Right hindlimb (tissue), 1 donor: ENCODE measurements around the gene GCC2.
"Not testable (repeated sequence)": the region's sequence is repeated elsewhere in the genome, so short reads cannot be mapped to it uniquely, and the experiment has no call there.

Source experiments
- DNase-seq: peaks from one replicate; pipeline ENCODE4 v3.0.0-alpha.2; 2018

GCC2 gene

DNA sequence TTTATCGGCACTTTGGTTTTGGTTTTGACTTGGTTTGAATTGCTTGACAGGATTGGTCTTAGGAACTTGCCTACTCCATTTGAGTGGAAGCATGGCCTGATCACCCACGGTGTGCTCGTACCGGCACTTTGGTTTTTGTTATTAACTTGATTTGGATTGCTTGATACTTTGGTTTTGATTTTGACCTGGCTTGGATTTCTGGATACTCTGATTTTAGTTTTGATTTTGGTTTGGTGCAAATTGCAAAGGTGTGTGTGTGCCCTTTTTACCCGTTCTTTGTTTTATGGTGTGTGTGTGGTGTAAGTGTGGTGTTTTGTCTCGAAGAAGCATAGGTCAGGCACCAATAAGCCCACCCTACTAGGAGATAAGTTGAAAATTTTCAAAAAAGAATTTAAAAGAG is 75.7 kb downstream of the GCC2 start:
- DNase-seq = not testable (repeated sequence)

DNA sequence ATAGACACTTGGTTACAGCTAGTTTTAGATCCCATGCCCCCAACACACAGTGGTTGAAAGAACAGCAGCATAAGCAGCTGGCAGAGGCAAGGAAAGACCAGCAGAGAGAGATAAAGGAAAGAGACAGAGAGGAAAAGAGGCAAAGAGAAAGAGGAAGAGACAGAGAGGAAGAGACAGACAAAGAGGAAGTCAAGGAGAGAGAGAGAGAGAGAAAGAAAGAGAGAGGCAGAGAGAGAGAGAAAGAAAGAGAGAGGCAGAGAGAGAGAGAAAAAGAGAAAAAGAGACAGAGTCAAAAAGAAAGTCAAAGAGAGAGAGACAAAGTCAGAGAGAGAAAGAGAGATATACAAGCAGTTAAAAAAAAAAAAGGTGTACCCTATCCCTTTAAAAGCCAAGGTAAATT is 76.3 kb downstream of the GCC2 start:
- DNase-seq = not testable (repeated sequence)

DNA sequence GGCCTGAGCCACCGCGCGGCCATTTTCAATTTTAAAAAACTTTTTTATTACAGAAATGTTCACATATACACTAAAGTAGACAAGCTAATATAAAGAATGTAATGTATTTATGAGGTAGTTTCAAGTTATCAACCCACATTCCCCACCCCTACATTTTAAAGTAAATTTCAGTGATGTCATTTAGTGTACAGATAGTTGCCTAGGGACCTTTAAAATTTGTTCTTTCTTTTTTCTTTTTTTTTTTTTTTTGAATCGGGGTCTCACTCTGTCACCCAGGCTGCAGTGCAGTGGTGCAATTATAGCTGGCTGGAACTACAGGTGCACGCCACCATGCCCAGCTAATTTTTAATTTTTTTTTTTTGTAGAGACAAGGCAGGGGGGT is 82.7 kb downstream of the GCC2 start:
- no peak for DNase-seq

DNA sequence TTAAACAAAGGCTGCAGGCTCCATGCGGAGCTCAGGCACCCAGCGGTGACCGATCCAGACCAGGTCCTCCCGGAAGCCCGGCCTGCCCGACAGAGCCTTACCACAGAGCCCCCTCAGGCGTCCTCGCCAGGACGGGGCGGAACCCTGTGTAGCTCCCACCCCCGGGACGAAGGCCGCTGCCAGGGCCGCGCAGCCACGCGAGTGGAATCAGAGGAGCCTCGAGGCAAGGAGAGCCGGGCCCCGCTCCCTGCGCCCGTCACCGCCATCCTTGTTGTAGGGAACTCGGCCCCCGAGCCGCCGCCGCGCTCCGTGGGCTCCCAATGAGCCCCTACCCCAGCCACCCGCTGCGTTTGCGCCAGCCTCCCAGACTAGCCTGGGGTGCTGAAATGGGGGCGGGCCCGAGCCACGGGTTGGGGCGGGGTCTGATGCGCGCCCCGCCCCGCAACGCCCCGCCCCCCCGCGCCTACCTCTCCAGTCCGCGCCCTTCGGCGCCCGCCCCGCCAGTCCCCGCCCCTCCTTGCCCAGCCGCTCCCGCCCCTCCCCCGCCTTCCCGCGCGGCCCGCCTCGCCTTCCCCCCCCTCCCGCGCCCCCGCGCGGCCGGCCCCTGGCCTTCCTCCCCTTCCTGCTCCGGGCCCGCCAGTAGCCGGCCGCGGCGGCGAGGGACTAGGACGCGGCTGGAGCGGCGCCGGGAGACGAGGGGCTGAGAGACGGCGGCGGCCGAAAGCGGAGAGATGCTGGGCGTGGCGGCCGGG is 85.0 kb downstream of the GCC2 start, which contains the start of gene LIMS1:
Gene LIMS1 (plus strand): TSS at position 639 of the 752 bp plus-strand sequence. CDS start 93 bp downstream, at position 732.
- peak; percentile 95 for DNase-seq

DNA sequence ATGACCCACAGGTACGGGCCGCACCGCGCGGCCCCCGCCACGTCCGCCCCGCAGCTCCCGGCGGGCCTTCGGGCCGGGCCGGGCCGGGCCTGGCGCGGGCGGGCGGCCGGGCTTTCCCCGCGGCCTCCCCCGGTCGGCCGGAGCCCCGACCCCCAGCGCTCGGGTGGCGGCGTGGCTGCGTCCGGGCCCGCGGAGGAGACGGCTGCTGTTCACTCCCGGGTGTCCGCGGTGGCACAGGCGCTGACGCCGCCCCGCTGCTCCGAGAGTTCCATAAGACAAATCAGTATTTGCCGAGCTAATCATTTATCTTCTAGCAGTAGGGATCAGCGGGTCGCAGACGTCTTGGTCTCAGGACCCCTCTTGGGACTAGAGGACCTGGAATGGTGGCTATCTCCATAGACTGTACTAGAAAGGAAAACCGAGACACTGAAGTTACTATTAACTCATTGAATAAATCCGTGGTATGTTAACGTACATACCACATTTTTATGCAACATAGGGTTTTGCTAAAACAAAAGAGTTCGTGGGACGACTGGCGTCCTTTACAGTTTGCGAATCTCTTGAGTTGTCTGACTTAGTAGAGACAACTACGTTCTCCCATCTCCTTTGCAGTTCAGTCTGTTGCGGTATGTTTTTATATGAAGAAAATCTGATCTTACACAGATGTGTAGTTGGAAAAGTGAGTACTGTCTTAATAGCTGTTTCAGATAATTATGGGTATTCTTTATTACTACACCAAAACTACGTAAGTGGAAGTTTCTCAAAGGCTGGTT is 85.8 kb downstream of the GCC2 start:
- DNase-seq = peak; percentile 57

DNA sequence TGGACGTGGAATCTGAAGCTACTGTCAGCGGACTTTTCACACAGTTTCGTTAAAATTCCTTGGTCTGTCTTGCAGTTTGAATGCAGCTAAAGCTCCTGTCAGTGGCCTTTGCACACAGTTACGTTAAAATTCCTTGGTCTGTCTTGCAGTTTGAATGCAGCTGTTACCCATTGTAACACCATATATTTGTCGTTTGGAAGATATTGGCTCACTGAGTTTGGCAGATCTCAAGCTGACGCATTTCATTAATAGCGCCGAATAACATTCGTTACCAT is 86.3 kb downstream of the GCC2 start:
- DNase-seq = no peak

DNA sequence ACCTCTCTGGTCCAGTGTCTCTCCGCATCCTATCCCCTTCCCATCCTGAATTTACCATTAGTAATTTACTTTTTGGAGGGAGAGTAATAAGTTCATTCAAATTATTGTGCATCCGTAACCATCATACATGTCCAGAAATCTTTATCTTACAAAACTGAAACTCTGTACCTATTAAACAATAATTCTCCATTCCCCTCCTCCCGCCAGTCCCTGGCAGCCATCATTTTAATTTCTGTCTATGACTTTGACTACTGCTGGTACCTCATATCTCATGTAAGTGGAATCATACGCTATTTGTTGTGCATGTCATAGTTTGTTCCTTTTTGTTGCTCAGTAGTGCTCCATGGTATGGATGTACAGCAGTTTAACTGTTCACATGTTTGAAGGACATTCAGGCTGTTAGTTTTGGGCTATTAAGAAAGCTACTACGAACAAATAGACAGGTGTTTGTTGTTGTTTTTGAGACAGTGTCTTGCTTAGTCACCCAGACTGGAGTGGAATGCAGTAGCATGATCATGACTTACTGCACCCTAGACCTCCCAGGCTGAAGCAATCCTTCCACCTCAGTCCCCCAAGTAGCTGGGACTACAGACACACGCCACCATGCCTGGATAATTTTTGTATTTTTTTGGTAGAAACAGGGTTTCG is 87.3 kb downstream of the GCC2 start:
- no peak for DNase-seq

DNA sequence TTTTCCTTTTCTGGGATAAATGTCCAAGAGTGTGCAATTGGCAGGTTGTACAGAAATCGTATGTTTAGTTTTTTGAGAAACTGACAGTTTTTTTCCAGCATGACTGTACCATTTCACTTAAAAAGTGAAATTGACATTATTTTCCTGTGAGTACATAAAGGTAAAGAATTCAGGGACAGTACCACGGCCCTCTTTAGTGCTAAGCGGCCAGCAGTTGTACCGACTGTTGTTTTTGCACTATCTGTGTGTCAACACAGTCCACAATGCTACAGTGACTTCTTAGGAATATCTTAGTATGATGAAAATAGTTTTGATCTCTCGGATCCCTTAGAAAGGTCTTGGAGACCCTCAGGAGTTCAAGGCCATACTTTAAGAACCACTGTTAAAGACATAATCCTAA is 87.9 kb downstream of the GCC2 start:
- DNase-seq = no peak

DNA sequence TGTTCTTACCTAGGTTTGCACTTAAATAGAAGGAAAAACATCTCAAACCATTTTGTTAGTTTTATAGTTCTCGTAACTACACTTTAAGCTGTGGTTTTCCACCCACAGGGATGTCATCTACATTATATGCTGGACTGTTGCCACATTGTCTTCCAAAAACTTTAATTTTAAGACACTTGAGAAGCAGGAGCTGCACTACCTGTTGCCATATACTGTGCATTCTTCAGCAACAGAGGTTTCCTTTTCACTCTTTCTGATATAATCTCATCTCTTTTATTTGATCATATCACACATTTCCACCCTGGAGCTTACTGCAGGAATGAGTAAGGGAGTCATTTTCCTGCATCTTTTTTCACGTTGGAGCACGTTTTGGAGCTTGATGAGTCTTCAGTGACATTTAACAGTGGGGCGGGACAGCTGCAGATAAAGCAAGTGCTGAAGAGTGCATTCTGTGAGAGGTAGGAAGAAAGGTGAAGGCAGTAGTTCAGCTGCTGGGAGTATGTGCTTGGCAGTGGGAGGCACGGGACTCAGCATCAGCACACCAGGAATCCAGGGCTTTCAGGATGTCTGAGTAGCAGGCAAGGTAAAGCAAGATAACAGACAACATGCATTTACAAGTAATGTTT is 89.1 kb downstream of the GCC2 start:
- DNase-seq = no peak

DNA sequence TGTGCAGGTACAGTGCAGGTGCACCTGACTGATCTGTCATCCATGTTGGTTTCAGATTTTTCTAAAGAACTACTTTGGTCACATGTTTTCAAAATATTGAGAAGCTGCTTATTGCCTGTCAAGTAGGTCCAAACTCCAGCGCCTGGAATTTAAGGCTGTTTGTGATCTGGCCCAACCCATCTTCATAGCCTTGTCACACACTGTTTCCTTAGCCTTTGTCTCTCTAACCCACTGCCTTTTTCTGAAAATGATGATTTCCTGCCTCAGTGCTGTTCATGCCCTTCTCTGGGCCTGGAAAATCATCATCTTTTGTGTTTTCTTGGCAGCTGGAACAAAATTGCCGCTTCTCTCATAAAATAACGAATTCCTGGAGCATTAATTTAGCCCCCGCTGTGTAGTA is 92.4 kb downstream of the GCC2 start:
- no peak for DNase-seq

DNA sequence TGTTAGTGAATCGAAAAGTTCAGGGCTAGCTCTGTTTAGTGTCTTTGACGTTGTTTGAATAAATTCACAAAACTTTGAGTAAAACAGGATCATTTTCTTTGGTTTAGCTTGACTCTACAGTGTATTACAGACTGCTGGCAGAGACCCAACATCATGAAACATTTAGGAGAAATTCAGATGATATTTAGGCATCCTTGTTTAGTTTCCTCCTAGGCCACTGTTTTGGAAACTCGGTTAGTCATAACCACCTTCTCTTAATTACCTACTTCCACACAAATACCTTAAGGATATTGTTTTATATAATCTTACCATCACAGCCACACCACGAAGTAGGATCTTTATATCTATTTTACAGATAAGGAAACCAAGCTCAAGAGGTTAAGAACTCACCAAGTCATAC is 93.1 kb downstream of the GCC2 start:
- no peak for DNase-seq

DNA sequence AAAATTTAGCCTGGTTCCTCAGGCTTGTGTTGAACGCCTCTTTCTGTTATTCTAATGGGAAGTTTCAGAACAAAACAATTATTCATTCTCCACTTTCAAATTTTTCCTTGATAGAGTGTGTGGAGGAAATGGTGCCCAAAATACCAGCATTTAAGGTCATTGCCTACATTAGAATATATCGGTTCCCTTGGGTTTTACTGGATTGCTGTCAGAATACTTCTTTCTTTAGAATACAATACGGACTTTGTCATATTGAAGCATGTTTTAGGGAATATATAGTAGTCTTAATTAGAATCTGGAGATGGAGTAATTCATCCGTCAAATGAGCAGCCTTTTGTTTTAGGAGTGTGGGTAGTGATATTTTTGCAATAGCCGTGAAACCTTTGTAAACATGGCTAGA is 98.6 kb downstream of the GCC2 start:
- no peak for DNase-seq

DNA sequence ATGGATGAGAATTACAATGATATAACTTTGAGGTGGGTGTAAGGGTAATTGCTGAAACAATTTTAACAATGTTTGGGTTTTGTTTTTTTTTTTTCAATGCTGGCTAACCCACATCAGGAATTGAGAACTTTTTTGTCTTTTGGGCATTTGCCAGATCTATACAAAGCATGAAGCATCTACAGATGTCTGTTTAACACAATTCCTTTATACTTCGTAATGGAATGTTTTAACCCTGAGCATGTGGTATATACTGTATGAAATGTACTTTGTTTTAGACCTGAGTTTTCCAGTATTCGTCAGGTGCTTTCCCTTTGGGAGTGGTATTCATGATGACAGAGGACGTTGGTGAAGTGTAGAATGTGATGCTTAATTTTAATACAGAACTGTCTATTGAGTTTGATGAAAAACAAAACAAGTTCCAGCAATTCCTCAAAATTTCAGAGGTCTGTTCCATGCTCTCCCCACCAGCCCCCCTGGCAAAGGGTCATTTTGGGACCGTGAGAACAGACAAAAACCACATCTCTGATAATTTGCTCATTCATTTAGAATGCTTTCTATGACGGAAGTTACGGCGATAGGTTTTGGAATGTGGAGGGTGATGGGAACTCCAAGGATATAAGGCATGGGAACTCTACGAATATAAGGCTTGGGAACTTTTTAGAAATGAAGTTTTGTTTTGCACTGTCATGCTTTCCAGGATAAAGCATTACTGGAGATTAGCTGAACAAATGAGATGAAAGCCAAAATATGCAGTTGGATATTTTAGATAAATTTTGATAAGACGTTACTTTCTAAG is 99.4 kb downstream of the GCC2 start:
- no peak for DNase-seq

DNA sequence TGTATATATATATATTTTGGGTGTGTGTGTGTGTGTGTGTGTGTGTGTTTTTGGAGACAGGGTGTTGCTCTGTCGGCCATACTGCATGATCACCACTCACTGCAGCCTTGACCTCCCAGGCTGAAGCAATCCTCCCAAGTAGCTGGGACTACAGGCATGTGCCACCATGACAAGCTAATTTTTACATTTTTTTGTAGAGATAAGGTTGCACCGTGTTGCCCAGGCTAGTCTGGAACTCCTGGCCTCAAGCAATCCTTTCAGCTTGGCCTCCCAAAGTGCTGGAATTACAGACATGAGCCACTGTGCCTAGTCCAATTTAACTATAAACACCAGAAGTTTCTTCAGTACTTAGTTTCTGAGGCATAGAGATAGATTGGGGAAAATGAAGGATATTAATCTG is 103.6 kb downstream of the GCC2 start:
- no peak for DNase-seq

DNA sequence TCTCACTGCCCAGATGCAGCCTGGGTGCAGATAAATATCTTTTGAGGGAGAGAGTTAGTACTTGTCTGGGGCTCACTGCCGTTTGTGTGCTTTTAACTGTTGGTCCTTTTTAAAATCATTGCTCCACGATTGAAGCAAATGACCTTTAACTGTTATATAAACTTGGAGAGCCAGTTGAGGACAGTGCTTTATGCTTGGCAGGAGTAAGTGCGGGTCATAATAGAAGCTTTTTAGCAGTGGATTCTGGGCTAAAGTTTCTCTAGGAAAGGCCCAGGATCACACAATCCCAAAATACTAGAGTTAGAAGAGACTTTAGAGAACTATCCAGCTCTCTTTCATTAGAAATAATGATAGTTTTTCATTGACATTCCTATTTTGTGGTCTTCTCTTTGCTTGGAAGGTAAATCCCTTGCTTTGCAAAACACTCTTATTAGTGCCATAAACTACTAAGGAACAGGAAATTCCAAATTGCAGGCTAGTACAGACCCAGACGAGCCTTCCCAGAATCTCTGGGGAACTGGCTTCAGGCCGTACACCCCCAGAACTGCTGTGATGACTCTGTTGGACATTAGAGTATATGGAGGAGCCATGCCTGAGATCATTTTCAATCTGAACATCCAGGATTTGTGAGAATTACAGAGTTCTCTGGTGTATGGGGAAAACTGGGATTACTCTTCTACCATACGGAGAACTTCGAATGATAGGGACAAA is 104.4 kb downstream of the GCC2 start:
- DNase-seq = no peak

DNA sequence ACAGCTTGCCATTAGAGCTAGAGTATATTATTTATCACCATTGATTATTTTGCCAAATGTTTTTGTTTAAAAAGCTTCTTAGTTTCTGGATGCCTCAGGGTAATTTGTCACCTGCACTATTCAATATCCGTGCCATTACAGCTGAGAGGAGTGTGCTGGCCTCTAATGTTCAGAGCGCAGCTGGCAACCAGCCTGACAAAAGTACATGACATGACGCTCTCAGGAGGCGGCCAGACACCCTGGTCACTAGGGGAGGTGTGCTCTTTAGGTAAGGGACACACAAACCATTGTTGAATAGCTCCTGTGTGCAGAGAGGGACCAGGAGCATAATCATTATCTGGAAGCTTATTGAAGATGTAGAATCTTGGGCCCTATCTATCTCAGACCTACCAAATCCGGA is 105.5 kb downstream of the GCC2 start:
- no peak for DNase-seq

DNA sequence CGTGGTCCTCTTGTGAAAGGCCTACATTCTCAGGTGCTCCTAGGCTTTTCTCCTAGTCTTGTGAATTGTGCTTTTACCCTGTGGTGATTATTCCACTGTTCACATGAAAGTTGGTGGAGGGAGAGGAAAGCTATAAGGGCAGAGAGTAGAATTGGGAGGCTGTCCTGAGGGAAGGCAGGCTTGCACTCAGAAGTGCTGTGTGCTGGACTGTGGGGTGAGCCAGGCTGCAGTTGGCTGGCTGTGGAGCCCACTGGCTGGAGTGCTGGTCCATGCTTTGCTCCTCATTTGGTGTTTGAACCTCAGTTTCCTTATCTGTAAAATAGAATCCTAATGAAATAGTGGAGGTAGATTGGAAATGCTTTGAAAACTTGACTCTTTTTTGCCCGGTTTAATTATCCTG is 106.6 kb downstream of the GCC2 start:
- no peak for DNase-seq

DNA sequence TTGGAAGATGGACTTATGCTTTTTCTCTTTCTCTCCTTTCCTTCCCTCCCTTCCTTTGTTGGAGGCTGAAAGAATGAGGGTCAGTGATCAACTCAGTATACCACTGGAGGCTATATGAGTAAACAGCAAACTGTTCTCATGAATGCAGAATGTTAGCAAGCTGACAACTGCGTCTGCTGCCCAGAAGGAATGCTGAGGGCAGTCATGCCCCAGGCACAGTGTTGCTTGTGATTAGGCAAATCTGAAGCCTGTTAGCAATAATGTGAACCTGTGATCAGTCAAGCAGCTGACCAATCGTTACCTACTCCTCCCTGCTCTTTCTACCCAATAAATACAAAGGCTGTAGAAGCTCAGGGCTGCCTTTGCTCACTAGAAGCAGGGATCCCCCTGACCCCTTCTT is 107.6 kb downstream of the GCC2 start:
- DNase-seq = not testable (repeated sequence)
